WTC11 (cell line): ENCODE results near the gene APCS.

Source experiments
- FOXK1 ChIP-seq: sonication (generic); formaldehyde crosslinking; IDR thresholded peaks from 2 replicates; pipeline ENCODE4 v1.8.0; 2022; ENCODE audit warnings: mild to moderate bottlenecking, moderate library complexity, missing genetic modification reagents
- SMAD3 ChIP-seq: sonication (generic); formaldehyde crosslinking; IDR thresholded peaks from 2 replicates; pipeline ENCODE4 v1.8.0; 2022; ENCODE audit warnings: missing genetic modification reagents, mild to moderate bottlenecking, borderline replicate concordance
- ZNF121 ChIP-seq: sonication (generic); formaldehyde crosslinking; IDR thresholded peaks from 2 replicates; pipeline ENCODE4 v1.8.0; 2023; ENCODE audit warnings: missing genetic modification reagents

- TF ChIP-seq ZNF121 (CRISPR knock-in tag) (no peak), SMAD3 (no peak), FOXK1 (CRISPR knock-in tag) (no peak)
Observed at GRCh38 chr1:159577446-159577845, 10.2 kb upstream of the APCS start.
